DOHH2 (cell line): Measurements from ENCODE around the gene SLC6A6.

Experiments used
- H3F3A ChIP-seq: fragments of 200-600 bp; sonication (generic), shearing (Covaris generic); 2 replicates; pipeline ENCODE4 v1.6.0; 2016; ENCODE audit warnings: antibody characterized with exemption, mild to moderate bottlenecking; ENCODE audit not compliant: control insufficient read depth, insufficient read depth
- H3K27ac ChIP-seq: fragments of 200-600 bp; sonication (generic); 2 replicates; pipeline ENCODE4 v1.5.1; 2014; ENCODE audit warnings: low read depth, mild to moderate bottlenecking, low read length, moderate library complexity
- H3K27me3 ChIP-seq: fragments of 200-600 bp; sonication (generic); 2 replicates; pipeline ENCODE4 v1.6.1; 2014; ENCODE audit warnings: mild to moderate bottlenecking, low read length, mixed read lengths; ENCODE audit not compliant: control insufficient read depth
- H3K36me3 ChIP-seq: fragments of 200-600 bp; sonication (generic); 2 replicates; pipeline ENCODE4 v1.6.1; 2014; ENCODE audit warnings: mild to moderate bottlenecking, low read length, moderate library complexity, mixed read lengths; ENCODE audit not compliant: control insufficient read depth
- H3K4me1 ChIP-seq: fragments of 200-600 bp; sonication (generic); 2 replicates; pipeline ENCODE4 v1.6.1; 2014; ENCODE audit warnings: mild to moderate bottlenecking, low read length, mixed read lengths; ENCODE audit not compliant: control insufficient read depth
- H3K4me2 ChIP-seq: fragments of 200-600 bp; sonication (generic); 2 replicates; pipeline ENCODE4 v1.6.0; 2014; ENCODE audit warnings: mild to moderate bottlenecking, low read length, moderate library complexity
- H3K4me3 ChIP-seq: fragments of 200-600 bp; sonication (generic); 2 replicates; pipeline ENCODE4 v1.5.1; 2014; ENCODE audit warnings: mild to moderate bottlenecking, low read length, mixed read lengths
- H3K79me2 ChIP-seq: fragments of 200-600 bp; sonication (generic); 2 replicates; pipeline ENCODE4 v1.6.1; 2014; ENCODE audit warnings: mild to moderate bottlenecking, low read length, mixed read lengths; ENCODE audit not compliant: control insufficient read depth
- H3K9me2 ChIP-seq: fragments of 200-600 bp; sonication (generic); replicated peaks from 2 replicates; pipeline ENCODE4 v1.6.1; 2014; ENCODE audit warnings: mild to moderate bottlenecking, low read length, mixed read lengths; ENCODE audit not compliant: control insufficient read depth
- H3K9me3 ChIP-seq: fragments of 200-600 bp; sonication (generic); 2 replicates; pipeline ENCODE4 v1.6.1; 2014; ENCODE audit warnings: antibody characterized with exemption, low read length, mixed read lengths; ENCODE audit not compliant: control insufficient read depth, insufficient read depth
- H4K20me1 ChIP-seq: fragments of 200-600 bp; sonication (generic); 2 replicates; pipeline ENCODE4 v1.6.0; 2014; ENCODE audit warnings: low read depth, mild to moderate bottlenecking, antibody characterized with exemption, low read length, moderate library complexity; ENCODE audit not compliant: control insufficient read depth, insufficient read depth
- CTCF ChIP-seq: fragments of 200-600 bp; sonication (generic); IDR thresholded peaks from one replicate; pipeline ENCODE4 v1.5.1; 2014; ENCODE audit warnings: antibody characterized with exemption, mild to moderate bottlenecking, low read depth, low read length; ENCODE audit not compliant: poor library complexity, severe bottlenecking
- EZH2phosphoT487 ChIP-seq: fragments of 200-600 bp; sonication (generic); IDR thresholded peaks from 2 replicates; pipeline ENCODE4 v1.6.1; 2017; ENCODE audit warnings: borderline replicate concordance, mild to moderate bottlenecking, antibody characterized with exemption, low read length, moderate library complexity, mixed read lengths

Gene SLC6A6

GRCh38 chr3:14510838-14511622 is 108.6 kb downstream of the SLC6A6 start:
- Histone ChIP-seq H3K79me2 (no peaks in the 10 kb centered on the region), H3F3A (no peaks in the 10 kb centered on the region), H3K9me2 (no peaks in the 10 kb centered on the region), H3K4me1 (no peaks in the 10 kb centered on the region), H3K36me3 (no peaks in the 10 kb centered on the region), H3K9me3 (no peaks in the 10 kb centered on the region), H3K4me3 (no peak overlapping the region), H4K20me1 (no peaks in the 10 kb centered on the region), H3K27ac (no peak overlapping the region), H3K4me2 (no peak overlapping the region), H3K27me3 (no peaks in the 10 kb centered on the region; the same call in 1 of the 2 replicates)
- TF ChIP-seq CTCF: no peak
- TF ChIP-seq EZH2phosphoT487: no peak

GRCh38 chr3:14511623-14512280 is 109.3 kb downstream of the SLC6A6 start:
- Histone ChIP-seq H3K27ac (no peak overlapping the region), H4K20me1 (no peaks in the 10 kb centered on the region)

GRCh38 chr3:14512281-14512941 is 110.0 kb downstream of the SLC6A6 start:
- H3K4me2 ChIP-seq: no peak overlapping the region
- no peak overlapping the region for H3K27ac ChIP-seq
- H3K27me3 ChIP-seq: no peaks in the 10 kb centered on the region; the same call in 1 of the 2 replicates
- no peaks in the 10 kb centered on the region for H3K9me2 ChIP-seq
- no peaks in the 10 kb centered on the region for H3K36me3 ChIP-seq
- H3K4me1 ChIP-seq: no peaks in the 10 kb centered on the region
- H3F3A ChIP-seq: no peaks in the 10 kb centered on the region
- TF ChIP-seq CTCF (no peak), EZH2phosphoT487 (no peak)
- H3K9me3 ChIP-seq: no peaks in the 10 kb centered on the region
- no peaks in the 10 kb centered on the region for H4K20me1 ChIP-seq
- no peaks in the 10 kb centered on the region for H3K79me2 ChIP-seq
- H3K4me3 ChIP-seq: no peak overlapping the region

More at GRCh38 chr3:14511623-14512280, 109.3 kb downstream of the SLC6A6 start:
- TF ChIP-seq EZH2phosphoT487 (no peak), CTCF (no peak)
- H3F3A ChIP-seq: no peaks in the 10 kb centered on the region
- H3K4me1 ChIP-seq: no peaks in the 10 kb centered on the region
- H3K36me3 ChIP-seq: no peaks in the 10 kb centered on the region
- H3K27me3 ChIP-seq: no peaks in the 10 kb centered on the region; the same call in 1 of the 2 replicates
- H3K79me2 ChIP-seq: no peaks in the 10 kb centered on the region
- H3K4me3 ChIP-seq: no peak overlapping the region
- no peaks in the 10 kb centered on the region for H3K9me2 ChIP-seq
- no peak overlapping the region for H3K4me2 ChIP-seq
- no peaks in the 10 kb centered on the region for H3K9me3 ChIP-seq
